GM18868 (cell line): ENCODE results near the gene DLG5.

Experiments used
- ATAC-seq: cut with Tn5 transposase; IDR thresholded peaks from one replicate; pipeline ENCODE4 v1.9.1; 2021; ENCODE audit warnings: mild to moderate bottlenecking, moderate library complexity; ENCODE audit not compliant: unreplicated experiment

The DLG5 gene

GRCh38 chr10:77801474-77802161, 124.9 kb downstream of the DLG5 start:
- peak; percentile 81 for ATAC-seq

DNA sequence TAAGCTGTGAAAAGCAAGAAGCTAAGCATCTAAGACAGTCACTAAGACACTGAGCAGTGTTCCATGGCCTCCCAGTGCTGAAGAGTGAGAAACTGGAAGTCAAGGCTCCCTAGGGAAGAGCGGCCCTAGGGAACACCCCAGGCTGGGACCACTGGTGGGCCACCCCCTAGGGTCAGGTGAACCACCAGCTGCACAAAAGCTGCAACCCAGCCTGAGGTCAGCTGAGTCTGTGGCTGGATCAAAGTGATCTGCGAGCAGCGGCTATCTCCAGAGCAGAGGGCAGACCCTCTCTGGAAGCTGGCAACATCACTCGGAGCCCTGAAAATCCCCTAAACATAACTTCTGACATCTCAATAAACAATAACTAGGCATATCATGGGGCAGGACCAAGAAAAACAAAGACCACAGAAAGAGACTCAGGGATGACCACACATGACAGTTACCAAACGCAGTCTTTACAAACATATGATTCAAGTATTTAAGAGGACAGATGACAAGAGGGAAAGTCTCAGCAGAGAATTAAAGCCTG, 125.8 kb downstream of the DLG5 start:
- no peak for ATAC-seq

DNA sequence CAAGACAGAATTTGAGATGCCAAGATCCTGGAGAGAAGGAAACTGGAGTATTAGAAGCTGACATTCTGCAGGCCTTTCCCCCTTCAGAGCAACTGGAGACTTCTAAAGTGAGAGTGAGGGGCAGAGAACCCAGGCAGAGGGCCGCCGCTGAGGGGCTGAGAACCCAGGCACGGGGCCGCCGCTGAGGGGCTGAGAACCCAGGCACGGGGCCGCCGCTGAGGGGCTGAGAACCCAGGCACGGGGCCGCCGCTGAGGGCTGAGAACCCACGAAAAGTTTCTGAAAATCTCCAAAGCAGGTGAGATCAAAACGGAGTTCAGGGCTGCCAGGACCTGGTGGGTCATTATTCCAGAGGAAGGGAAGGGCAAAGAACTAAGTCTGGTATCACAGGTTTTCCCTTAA, 126.2 kb downstream of the DLG5 start:
- ATAC-seq, result no peak

GRCh38 chr10:77799352-77799751, 127.2 kb downstream of the DLG5 start:
- no peak for ATAC-seq

GRCh38 chr10:77798940-77799339, 127.6 kb downstream of the DLG5 start:
- ATAC-seq, result no peak

DNA sequence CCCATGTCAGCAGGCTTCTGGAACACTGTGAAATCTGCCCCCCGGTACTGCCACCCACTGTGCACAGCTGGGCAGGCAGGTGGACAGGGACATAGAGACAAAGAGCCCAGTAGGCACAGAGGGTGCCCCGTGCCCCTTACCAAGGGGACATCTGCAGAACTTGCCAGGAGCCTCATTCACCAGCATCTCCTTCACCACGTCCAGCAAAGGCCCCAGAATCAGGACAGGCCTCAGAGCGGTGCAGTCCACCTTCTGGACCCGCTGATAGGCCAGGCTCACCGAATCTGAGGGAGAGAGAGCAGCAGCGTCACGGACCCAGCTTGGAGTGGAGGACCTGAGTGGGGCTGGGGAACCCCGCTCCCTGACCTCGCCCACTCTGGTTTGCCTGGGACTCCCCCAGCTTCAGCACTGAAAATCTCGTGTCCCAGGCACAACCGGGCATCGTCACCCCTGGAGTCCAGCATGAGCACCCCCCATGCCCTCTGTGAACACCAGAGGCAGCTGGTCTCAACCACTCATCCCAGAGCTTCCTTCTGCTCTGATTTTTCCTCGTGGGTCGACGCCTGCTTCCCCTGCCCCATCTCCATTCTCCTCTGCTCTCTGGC, 130.1 kb downstream of the DLG5 start:
- no peak for ATAC-seq

GRCh38 chr10:77795426-77796055, 131.0 kb downstream of the DLG5 start:
- ATAC-seq, result no peak

DNA sequence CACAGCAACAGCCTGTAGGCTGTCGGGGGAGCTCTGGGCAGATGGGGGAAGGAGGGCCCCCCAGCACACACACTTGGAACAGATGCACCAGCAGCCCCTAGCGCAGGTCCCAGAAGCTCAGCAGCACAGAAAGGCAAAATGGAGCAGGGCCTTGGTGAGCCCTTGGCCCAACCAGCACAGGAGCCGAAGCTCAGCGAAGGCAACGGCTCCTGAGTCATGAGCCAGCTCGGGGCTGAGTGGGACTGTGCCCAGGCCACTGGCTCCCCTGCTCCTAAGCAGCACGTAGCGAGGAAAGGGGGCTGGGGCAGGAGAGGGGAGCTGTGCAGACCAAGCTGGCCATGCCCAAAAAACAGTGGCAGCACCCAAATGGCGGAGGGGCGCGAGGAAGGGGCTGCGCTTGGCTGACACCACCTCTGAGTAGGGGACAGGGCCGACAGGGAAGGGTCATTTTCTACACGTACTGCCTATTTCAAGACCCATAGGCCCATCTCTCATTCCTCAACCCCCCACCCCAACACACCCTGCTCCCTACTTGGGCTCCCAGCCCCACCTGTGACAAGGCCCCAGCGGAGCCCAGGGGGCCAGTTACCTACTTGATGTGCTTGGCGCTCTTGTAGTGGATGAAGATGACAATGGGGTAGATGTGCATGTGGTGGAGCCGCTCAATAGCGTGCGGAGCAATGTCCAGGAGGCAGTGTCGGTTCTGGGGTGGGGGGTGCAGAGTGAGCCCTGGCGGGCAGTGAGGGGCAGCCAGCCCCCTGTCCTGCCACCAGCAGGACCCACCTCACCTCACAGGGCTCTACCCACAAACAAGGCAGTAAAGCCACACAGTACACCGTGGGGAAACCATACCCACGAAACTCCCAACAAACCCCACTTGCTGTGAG, 132.1 kb downstream of the DLG5 start:
- ATAC-seq, result no peak

DNA sequence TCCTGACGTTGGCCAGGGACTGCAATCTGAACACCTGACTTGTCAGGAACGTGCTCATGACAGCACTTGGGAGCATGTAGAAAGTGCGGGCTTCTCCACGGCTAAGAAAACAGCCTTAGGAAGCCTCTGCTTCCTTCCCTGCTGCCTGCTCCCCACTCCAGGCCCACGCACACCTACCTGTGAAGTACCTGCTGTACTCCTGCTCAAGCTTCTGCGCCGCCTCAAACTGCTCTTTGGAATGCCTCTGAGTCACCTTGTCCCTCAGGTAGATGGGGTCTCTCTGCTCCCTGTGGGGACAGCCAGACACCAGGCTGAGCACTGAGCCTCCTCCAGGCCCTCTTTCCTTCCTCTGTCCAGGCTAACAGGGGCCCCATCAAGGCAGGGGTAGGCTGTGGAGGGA, 132.7 kb downstream of the DLG5 start:
- no peak for ATAC-seq

GRCh38 chr10:77792155-77792554, 134.4 kb downstream of the DLG5 start:
- ATAC-seq, result no peak

DNA sequence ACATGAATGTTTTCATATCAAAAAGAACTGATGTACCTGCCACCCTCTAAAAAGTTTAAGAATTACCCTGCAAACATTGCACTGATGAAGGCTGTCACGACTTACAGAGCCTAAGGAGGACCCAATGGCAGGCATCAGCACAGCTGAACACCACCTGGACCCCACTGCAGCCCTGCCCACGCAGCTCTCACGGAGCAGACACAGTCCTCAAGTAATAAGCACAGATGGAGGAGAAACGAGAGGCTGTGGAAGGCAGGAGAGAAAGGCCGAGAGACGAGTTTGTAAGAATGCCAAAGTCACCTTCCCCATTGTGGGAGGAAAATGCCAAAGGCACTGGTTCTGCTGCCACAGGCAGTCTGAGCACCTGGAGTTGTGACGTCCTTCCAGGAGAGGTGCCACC, 135.0 kb downstream of the DLG5 start:
- ATAC-seq, result no peak

- ATAC-seq, result no peak
Measured at GRCh38 chr10:77789861-77790260, 136.7 kb downstream of the DLG5 start.

DNA sequence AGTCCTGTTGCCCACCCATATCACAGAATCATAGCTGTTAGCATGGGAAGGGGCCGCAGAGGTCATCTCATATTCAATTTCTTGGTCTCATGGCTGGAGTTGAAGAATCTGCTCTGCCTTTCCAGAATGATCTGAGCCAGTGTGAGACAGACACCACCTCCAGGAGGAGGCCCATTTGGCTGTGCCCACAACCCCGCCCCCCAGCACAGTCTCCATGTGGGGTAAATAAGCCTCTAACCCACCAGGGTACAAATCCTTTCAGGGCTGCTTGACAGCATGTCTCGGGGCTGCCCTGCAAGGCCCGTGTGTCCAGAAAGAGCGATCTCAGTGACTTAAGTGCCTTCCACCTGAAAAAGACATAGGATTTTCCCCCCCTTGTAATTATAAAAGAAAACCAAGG, 137.5 kb downstream of the DLG5 start:
- ATAC-seq, result no peak

DNA sequence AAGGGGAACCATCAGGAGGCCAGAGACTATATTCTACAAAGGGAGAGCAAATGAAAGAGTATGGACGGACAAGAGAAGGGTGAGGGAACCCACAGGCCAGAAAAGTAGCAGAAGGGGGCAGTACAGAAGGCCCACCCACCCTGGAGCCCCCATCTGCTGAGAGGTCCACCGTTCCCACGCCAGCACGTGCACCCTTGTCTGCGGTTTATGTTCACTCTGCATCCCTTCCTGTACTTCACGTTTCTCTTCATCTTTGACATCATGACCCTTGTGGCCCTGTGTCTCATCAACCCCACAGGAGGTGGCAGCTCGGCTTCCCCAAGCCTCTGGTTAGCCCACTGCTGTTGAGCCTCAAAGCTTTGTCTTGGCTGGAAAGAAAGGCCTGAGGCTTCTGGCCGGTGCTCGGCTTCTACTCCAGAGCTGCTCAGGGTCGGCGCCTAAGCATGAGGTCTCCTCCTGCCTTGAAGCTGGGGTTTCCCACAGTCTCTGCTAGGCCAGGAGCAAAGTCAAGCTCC, 138.0 kb downstream of the DLG5 start:
- ATAC-seq, result no peak

GRCh38 chr10:77787440-77787839, 139.1 kb downstream of the DLG5 start:
- ATAC-seq, result no peak

DNA sequence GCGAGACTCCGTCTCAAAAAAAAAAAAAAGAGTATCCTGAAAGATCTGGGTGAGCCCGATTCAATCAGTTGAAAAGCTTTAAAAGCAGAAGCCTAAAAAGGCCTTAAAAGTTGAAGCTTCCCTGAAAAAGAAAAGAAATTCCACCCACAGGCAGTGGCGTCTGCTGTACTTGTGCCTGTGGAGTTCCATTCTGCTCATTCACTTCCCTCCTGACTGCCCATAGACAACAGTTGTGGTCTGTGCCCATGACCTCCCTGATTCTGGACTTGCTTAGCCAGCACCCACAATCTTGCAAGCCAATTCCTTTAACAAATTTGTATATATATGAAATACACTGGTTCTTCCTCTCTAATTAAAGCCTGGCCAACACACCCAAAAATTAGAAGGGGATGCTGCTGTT, 141.7 kb downstream of the DLG5 start:
- ATAC-seq, result no peak

GRCh38 chr10:77782328-77783061, 144.1 kb downstream of the DLG5 start:
- no peak for ATAC-seq

GRCh38 chr10:77781451-77782327, 144.9 kb downstream of the DLG5 start:
- no peak for ATAC-seq

GRCh38 chr10:77780180-77780579, 146.4 kb downstream of the DLG5 start:
- ATAC-seq, result no peak
